Thoracic aorta (tissue), 2 donors: ENCODE measurements around the gene TLR9. TPM values are rescaled to one million over a fixed set of nuclear protein-coding genes. Genes with fewer than 3 reads are reported as not detected.

Experiments used
- ATAC-seq: fragments of 150-250 bp; one replicate; pipeline ENCODE4 v1.8.0; 2017; ENCODE audit warnings: low read depth; ENCODE audit not compliant: insufficient number of reproducible peaks, low FRiP score
- DNase-seq: peaks from one replicate; pipeline ENCODE4 v3.0.0-alpha.2; 2020; ENCODE audit warnings: low spot score
- H3K27ac ChIP-seq, 2 donors: fragments of 200-600 bp; sonication (generic); 1 replicate in 1 of 2; 2 replicates in 1 of 2; pipeline ENCODE4 v1.5.1; 2016; ENCODE audit warnings: mild to moderate bottlenecking in 2 of 2, moderate library complexity in 2 of 2
- H3K27me3 ChIP-seq: fragments of 200-600 bp; sonication (generic); replicated peaks from 2 replicates; pipeline ENCODE4 v1.6.0; 2016; ENCODE audit warnings: mild to moderate bottlenecking; ENCODE audit not compliant: insufficient read depth
- H3K36me3 ChIP-seq: fragments of 200-600 bp; sonication (generic); one replicate; pipeline ENCODE4 v1.5.1; 2016
- H3K4me1 ChIP-seq, 2 donors: fragments of 200-600 bp; sonication (generic); 1 replicate in 1 of 2; 2 replicates in 1 of 2; pipeline versions ENCODE4 v1.5.1 to v1.6.0; 2016; ENCODE audit warnings: low read depth in 2 of 2, mild to moderate bottlenecking in 1 of 2; ENCODE audit not compliant: control insufficient read depth in 1 of 2
- H3K4me3 ChIP-seq: fragments of 200-600 bp; sonication (generic); 2 replicates; pipeline ENCODE4 v1.5.1; 2016; ENCODE audit warnings: mild to moderate bottlenecking
- H3K9me3 ChIP-seq: fragments of 200-600 bp; sonication (generic); 2 replicates; pipeline ENCODE4 v1.5.1; 2016
- CTCF ChIP-seq: fragments of 200-600 bp; sonication (generic); IDR thresholded peaks from one replicate; pipeline ENCODE4 v1.5.1; 2019; ENCODE audit warnings: antibody characterized with exemption
- total RNA-seq, 2 donors: library from RNA; depleted of rRNA; stranded (reverse); fragments of >200 nt; gene quantifications; one replicate each; pipeline versions ENCODE4 v1.1.0 to v1.2.3, GENCODE V29; 2016

TLR9 gene
- total RNA-seq, 2 donors from 2014 or later, result not detected

- no peak for TF ChIP-seq CTCF
- H3K9me3 ChIP-seq, result no peaks in the 10 kb centered on the region
- no peak for DNase-seq
- H3K27ac ChIP-seq, result no peak overlapping the region
- H3K36me3 ChIP-seq, result peaks cover 83% of the 10 kb centered on the region
- ATAC-seq, result no peak
- no peaks in the 10 kb centered on the region for H3K27me3 ChIP-seq
- no peak overlapping the region for H3K4me3 ChIP-seq
- no peaks in the 10 kb centered on the region for H3K4me1 ChIP-seq
Measured at GRCh38 chr3:52210037-52210436, 15.4 kb downstream of the TLR9 start.

GRCh38 chr3:52208556-52208955, 16.9 kb downstream of the TLR9 start:
- no peak for ATAC-seq
- Histone ChIP-seq H3K36me3 (peaks cover 86% of the 10 kb centered on the region), H3K27me3 (no peaks in the 10 kb centered on the region), H3K4me3 (no peak overlapping the region), H3K9me3 (no peaks in the 10 kb centered on the region), H3K27ac (no peak overlapping the region), H3K4me1 (no peaks in the 10 kb centered on the region)
- DNase-seq, result no peak
- no peak for TF ChIP-seq CTCF

- no peaks in the 10 kb centered on the region for H3K4me1 ChIP-seq
- H3K4me3 ChIP-seq, result no peak overlapping the region
- DNase-seq (no peak), ATAC-seq (no peak)
- H3K36me3 ChIP-seq, result peaks cover 75% of the 10 kb centered on the region
- no peaks in the 10 kb centered on the region for H3K27me3 ChIP-seq
- no peak overlapping the region for H3K27ac ChIP-seq
- TF ChIP-seq CTCF, result no peak
- no peaks in the 10 kb centered on the region for H3K9me3 ChIP-seq
Measured at GRCh38 chr3:52205727-52206372, 19.6 kb downstream of the TLR9 start.

GRCh38 chr3:52204337-52205073, 20.9 kb downstream of the TLR9 start:
- no peak overlapping the region for H3K4me3 ChIP-seq
- peaks cover 3 to 7% of the 10 kb centered on the region in 2 donors for H3K4me1 ChIP-seq
- no peaks in the 10 kb centered on the region for H3K9me3 ChIP-seq
- H3K27me3 ChIP-seq, result no peaks in the 10 kb centered on the region
- no peak for TF ChIP-seq CTCF
- H3K27ac ChIP-seq, result no peak overlapping the region
- H3K36me3 ChIP-seq, result peaks cover 62% of the 10 kb centered on the region
- DNase-seq (no peak), ATAC-seq (no peak)

GRCh38 chr3:52203701-52204100, 21.7 kb downstream of the TLR9 start:
- Histone ChIP-seq H3K4me1 (peaks cover 10 to 15% of the 10 kb centered on the region in 2 donors), H3K9me3 (no peaks in the 10 kb centered on the region), H3K36me3 (peaks cover 55% of the 10 kb centered on the region), H3K27ac (no peak overlapping the region), H3K27me3 (no peaks in the 10 kb centered on the region), H3K4me3 (no peak overlapping the region)
- DNase-seq (no peak), ATAC-seq (no peak)
- no peak for TF ChIP-seq CTCF
